GM18909 (cell line): Measurements from ENCODE around the gene PNMA8B.

ENCODE experiments used
- ATAC-seq: cut with Tn5 transposase; IDR thresholded peaks from one replicate; pipeline ENCODE4 v1.9.1; 2021; ENCODE audit warnings: mild to moderate bottlenecking; ENCODE audit not compliant: unreplicated experiment, poor library complexity

PNMA8B gene

DNA sequence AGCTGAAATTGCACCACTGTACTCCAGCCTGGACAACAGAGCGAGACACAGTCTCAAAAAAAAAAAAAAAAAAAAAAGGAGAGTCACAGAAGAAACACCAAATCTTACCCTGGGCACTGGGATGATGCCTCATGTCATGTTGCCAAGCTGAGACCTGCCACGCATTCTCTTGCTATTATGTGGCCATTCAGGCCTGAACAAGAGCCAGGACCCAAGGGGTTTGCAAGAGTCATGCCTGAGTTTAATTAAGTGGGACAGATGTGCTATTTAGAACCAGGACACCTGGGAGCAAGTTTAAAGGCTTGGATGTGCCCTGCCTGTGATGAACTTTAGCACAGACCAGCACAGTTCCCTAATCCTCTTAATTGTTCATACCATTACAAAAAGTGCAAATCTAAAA, 34.1 kb downstream of the PNMA8B start:
- no peak for ATAC-seq

DNA sequence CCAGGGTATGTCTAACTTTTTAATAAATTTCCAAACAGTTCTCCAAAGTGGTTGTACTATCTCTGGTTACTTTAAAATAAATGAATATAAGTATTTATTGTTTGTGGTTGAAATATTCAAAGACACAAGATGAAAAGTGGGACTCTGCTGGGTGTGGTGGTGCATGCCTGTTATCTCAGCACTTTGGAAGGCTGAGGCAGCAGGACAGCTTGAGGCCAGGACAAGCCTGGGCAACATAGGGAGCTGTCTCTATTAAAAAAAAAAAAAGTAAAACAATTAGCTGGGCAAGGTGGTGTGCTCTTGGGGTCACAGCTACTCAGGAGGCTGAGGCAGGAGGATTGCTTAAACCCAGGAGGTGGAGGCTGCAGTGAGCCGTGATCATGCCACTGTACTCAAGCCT, 34.7 kb downstream of the PNMA8B start:
- ATAC-seq = no peak

DNA sequence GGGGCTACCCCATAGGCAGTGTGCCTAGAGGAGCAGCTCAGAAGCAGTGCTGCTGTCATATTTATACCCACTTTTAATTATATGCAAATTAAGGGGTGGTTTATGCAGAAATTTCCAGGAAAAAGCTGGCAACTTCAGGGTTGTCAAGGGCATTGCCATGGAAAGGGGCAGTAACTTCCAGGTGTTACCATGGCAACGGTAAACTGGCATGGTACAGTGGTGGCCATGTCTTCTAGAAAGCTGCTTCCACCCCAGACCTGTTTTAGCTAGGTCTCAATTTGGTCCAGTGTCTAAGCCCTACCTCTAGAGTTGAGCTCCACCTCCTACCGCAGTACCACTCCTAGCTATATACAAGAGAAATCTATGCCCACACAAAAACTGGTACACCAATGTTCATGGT, 35.6 kb downstream of the PNMA8B start:
- ATAC-seq = no peak

DNA sequence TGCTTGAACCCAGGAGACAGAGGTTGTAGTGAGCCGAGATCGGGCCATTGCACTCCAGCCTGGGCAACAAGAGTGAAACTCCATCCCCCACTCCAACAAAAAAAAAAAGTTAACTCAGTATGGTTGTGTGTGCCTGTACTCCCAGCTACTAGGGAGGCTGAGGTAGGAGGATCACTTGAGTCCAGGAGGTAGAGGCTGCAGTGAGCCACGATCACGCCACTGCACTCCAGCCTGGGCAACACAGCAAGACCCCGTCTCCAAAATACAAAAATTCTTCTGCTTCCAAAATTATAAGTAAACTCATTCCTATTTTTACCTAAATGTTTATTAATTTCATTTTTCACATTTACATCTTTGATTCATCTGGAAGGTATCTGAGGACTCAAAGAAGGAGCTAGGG, 38.7 kb downstream of the PNMA8B start:
- ATAC-seq = no peak

DNA sequence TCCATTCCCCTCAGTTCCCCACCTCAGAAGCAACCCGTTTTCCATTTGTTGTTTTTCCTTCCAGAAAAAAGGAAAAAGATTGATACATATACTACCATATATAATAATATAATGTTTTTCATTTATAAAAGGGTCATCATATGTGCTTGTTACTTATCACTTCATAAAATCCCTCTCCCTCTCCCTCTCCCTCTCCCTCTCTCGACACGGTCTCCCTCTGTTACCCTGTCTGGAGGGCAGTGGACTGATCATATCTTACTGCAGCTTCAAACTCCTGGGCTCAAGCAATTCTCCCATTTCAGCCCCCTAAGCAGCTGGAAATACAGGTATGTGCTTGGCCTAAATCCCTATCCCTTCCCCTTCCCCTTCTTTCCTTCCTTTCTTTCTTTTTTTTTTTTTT, 41.4 kb downstream of the PNMA8B start:
- no peak for ATAC-seq

DNA sequence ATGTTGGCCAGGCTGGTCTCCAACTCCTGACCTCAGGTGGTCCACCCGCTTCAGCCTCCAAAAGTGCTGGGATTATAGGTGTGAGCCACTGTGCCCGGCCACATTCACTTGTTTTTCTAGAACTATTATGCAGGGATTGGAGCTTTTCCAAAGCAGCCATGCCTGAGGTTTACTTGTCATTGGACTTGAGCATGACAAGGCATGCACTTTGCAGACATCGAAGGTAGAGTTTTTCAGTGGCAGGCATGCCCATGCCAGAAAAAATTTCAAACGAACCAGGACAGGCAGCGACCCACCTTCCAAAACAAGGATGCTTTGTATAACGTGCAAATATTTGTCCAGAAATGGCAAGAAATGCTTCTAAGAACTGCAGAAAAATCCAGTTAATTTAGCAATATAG, 42.0 kb downstream of the PNMA8B start:
- ATAC-seq = no peak

DNA sequence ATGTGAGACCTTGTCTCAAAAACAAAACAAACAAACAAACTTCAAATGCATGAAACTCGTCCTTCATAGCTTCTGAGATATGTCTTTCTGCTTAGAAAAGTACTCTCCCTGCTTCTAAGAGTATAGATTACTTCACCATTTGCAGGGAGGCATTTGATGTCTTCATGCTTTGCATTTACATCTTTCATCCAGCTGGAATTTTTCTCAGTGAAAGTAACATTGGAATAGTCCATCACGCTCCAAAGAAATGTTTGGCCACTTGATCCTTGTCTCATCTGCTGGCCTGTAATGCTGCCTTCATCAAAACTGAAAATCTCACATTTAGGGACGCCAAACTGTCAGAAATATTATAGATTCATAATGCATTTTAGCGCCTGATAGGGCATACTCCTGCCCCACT, 43.5 kb downstream of the PNMA8B start:
- ATAC-seq = no peak

DNA sequence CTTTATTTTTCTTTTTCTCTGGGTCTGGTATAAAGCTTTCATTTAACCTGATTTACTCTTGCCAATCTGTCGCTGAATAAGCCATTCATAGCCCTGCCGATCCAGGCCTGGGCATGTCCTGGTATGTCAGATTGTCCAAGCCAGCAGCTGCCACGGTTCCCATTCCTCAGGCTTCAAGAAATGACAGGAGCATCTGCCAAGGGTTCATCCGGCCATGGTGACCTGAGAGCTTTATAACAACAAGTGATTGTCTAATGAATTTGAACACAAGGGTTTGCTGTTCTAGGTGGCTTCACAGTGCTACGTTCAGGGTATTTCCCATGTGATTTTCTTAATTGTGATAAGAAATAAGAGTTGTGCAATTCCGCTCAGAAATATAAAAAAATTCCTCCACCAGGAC, 44.3 kb downstream of the PNMA8B start:
- no peak for ATAC-seq

DNA sequence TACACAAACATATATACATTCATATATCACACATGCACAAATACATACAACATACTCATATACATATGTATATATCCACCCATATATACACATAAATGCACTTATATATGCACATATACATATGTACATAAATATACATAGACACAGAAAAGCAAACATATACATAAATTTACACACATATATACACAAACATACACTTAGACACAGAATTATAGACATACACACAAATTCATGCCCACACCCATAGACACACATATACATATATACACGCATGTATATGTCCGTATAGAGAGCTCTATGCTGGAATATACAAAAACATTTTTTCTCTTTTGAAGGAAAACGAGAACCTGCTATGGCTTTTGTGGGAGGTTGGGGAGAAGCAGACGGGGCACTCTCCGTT, 44.9 kb downstream of the PNMA8B start:
- ATAC-seq = no peak

DNA sequence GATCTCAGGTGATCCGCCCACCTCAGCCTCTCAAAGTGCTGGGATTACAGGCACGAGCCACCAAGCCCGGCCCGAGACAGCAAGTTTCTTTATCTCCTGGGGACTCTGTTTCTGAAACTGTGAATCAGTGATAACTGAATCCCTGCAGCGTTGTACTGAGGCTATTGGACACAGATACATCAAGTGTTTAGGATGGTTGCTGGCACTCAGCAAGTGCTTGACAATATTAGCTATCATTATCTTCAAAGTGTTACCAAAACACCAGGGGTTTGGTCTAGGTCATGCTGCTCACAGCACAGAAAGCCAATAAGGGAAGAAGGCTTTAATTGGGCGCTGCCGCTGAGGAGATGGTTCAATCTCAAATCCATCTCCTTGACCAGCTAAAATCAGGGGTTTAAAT, 46.4 kb downstream of the PNMA8B start:
- ATAC-seq = no peak

DNA sequence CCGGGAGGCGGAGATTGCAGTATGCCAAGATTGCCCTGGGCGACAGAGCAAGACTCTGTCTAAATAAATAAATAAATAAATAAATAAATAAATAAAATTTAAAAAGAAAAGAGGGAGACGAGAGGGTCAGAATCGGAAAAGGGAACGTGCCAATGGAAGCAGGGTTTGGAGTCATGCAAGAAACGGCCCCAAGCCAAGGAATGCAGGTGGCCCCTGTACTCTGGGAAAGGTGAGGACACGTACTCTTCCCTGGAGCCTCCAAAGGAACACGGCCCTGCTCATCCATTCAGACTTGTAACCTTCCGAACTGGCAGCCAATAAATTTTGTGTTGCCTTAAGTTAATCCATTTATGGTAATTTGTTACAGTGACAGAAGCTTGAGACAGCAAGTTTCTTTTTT, 47.1 kb downstream of the PNMA8B start:
- ATAC-seq = no peak

DNA sequence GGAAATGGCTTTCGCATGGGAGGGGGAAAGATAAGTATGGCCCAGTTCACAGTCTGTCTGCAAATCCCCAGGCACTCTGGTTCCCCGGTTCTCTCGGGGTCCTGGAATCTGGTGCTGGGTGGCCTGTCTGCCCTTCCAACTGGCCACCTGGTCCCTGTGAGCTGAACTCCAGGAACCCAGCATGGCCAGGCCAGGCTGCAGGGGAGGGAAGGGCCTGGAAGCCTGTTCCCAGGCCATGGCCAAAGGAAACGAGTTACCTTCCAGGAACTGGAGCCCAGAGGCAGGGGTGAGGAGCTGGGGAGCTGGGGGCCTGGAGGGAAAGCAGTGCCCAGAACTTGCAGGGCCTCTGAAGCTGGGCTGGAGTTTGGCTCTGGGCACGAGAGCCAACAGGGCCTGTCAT, 47.8 kb downstream of the PNMA8B start:
- no peak for ATAC-seq

DNA sequence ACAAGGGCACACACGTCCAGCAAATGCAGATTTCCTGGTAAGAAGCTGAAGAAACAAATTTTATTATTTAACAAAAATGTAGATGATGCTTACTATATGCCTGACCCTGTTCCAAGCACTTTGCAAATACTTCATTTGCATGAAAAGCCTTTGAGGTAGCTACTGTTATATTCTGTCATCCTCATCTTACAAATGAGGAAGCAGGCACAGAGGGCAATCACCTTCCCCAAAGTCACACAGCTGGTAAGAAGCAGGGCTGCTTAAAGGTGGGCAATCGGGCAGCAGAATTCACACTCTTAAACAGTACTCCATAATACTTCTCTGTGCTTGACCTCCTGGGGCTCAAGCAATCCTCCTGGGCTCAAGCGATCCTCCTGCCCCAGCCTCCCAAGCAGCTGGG, 48.7 kb downstream of the PNMA8B start:
- ATAC-seq = no peak

DNA sequence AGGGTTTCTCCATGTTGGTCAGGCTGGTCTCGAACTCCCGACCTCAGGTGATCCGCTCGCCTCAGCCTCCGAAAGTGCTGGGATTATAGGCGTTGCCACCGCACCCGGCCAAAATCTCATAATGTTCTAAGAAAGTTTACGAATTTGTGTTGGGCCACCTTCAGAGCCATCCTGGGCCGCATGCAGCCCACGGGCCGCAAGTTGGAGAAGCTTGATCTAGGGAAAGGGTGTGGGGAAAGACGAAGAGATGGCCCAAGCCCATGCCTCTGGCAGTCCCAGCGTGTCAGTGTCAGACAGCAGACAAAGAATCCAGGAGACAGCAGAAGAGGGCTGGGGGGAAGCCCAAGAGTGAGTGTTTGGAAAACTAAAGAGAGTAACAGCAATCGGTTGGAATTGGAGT, 49.6 kb downstream of the PNMA8B start:
- no peak for ATAC-seq

DNA sequence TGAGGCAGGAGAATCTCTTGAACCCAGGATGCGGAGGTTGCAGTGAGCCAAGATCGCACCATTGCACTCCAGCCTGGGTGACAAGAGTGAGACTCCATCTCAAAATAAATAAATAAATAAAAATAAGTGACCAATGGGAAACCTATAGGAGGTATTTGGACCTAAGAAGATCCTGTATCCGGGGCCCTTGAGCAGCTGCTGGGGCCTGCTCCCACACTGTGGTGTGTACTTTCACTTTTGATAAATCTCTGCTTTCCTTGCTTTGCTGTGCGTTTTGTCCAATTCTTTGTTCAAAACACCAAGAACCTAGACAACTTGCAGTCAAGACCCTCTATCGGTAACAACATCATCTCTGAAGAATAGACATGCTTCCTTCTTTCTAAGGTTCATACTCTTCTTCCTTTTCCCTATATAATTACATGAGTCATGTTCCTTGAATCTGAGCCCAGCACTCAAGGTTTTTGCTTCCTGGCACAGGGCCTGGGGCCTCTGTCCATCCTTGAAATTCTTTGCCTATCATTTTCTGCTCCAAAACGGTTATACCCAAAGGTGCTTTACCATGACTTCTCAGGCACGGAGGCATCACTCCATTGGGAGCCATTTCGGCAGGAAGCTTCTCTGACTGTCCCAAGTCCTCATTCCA, 52.7 kb downstream of the PNMA8B start:
- ATAC-seq = no peak

DNA sequence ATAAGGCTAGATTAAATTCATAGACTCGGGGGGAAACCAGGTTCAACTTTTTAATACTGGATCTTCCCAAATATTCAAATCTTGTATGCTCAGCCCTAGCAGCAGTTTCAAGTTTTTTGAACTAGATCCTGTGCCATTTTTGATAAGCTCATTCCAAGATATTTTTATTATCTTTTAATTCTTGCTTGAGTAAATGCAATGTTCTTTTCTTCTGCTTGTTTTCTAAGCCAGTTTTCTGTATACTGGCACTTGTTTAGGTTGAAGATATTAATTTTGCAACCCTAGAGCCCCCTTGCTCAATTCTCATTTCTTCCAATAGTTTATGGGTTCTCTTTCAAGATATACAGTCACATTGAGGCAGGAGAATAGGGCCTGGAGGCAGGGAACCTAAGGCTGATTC, 53.8 kb downstream of the PNMA8B start:
- ATAC-seq = no peak
